ENCODE results near the gene SHANK1. TPM values are rescaled to one million over a fixed set of nuclear protein-coding genes. Genes with fewer than 3 reads are reported as not detected.

The SHANK1 gene
- polyA plus RNA-seq, 3 donors, result 4.5 to 5.6 (median 5.5) TPM

GRCh38 chr19:50717891-50718254 is 1.7 kb downstream of the SHANK1 start:
- no peak for DNase-seq (ENCODE audit: extremely low read depth in 1 of 11, low read depth in 9 of 11, low spot score in 4 of 11)

- DNase-seq (ENCODE audit: extremely low read depth in 1 of 11, low read depth in 9 of 11, low spot score in 4 of 11), result no peak
Measured at GRCh38 chr19:50717026-50717723, 2.4 kb downstream of the SHANK1 start.

- DNase-seq (ENCODE audit: extremely low read depth in 1 of 11, low read depth in 9 of 11, low spot score in 4 of 11), result no peak
Measured at GRCh38 chr19:50716178-50717025, 3.2 kb downstream of the SHANK1 start.

GRCh38 chr19:50713556-50714236 is 5.9 kb downstream of the SHANK1 start:
- no peak for DNase-seq (ENCODE audit: extremely low read depth in 1 of 11, low read depth in 9 of 11, low spot score in 4 of 11)

GRCh38 chr19:50712833-50713232 is 6.8 kb downstream of the SHANK1 start:
- no peak for DNase-seq (ENCODE audit: extremely low read depth in 1 of 11, low read depth in 9 of 11, low spot score in 4 of 11)

- DNase-seq (ENCODE audit: extremely low read depth in 1 of 11, low read depth in 9 of 11, low spot score in 4 of 11), result no peak
Measured at GRCh38 chr19:50711805-50712204, 7.8 kb downstream of the SHANK1 start.

GRCh38 chr19:50711196-50711595 is 8.4 kb downstream of the SHANK1 start:
- DNase-seq (ENCODE audit: extremely low read depth in 1 of 11, low read depth in 9 of 11, low spot score in 4 of 11), result no peak

GRCh38 chr19:50710612-50711011 is 9.0 kb downstream of the SHANK1 start:
- no peak for DNase-seq (ENCODE audit: extremely low read depth in 1 of 11, low read depth in 9 of 11, low spot score in 4 of 11)

GRCh38 chr19:50710094-50710493 is 9.5 kb downstream of the SHANK1 start:
- DNase-seq (ENCODE audit: extremely low read depth in 1 of 11, low read depth in 9 of 11, low spot score in 4 of 11), result no peak

GRCh38 chr19:50708179-50708879 is 11.3 kb downstream of the SHANK1 start:
- DNase-seq (ENCODE audit: extremely low read depth in 1 of 11, low read depth in 9 of 11, low spot score in 4 of 11), result no peak

- DNase-seq (ENCODE audit: extremely low read depth in 1 of 11, low read depth in 9 of 11, low spot score in 4 of 11), result no peak
Measured at GRCh38 chr19:50706387-50706786, 13.2 kb downstream of the SHANK1 start.

- DNase-seq (ENCODE audit: extremely low read depth in 1 of 11, low read depth in 9 of 11, low spot score in 4 of 11), result no peak
Measured at GRCh38 chr19:50705422-50706019, 14.1 kb downstream of the SHANK1 start.

GRCh38 chr19:50703915-50704796 is 15.4 kb downstream of the SHANK1 start:
- no peak for DNase-seq (ENCODE audit: extremely low read depth in 1 of 11, low read depth in 9 of 11, low spot score in 4 of 11)

- no peak for DNase-seq (ENCODE audit: extremely low read depth in 1 of 11, low read depth in 9 of 11, low spot score in 4 of 11)
Measured at GRCh38 chr19:50702871-50703829, 16.5 kb downstream of the SHANK1 start.

GRCh38 chr19:50702158-50702870 is 17.3 kb downstream of the SHANK1 start:
- DNase-seq (ENCODE audit: extremely low read depth in 1 of 11, low read depth in 9 of 11, low spot score in 4 of 11), result no peak

GRCh38 chr19:50701367-50701985 is 18.1 kb downstream of the SHANK1 start:
- no peak for DNase-seq (ENCODE audit: extremely low read depth in 1 of 11, low read depth in 9 of 11, low spot score in 4 of 11)

All from renal cortex interstitium (tissue), 11 donors.